Gastrocnemius medialis (tissue), 4 donors: Measurements from ENCODE around the gene DNAJC2.

Experiments
- POLR2A ChIP-seq, 2 donors: fragments of 450-650 bp; IDR thresholded peaks; one replicate each; pipeline ENCODE4 v1.6.1; 2017; ENCODE audit warnings: antibody characterized with exemption in 2 of 2, mild to moderate bottlenecking in 2 of 2, moderate library complexity in 2 of 2
- TF ChIP-seq, protein P1 (sequence below), 5 experiments: fragments of 450-650 bp in 3 of 5; fragments of 200-600 bp in 2 of 5; sonication (generic) in 2 of 5; IDR thresholded peaks in 4 of 5; conservative IDR thresholded peaks in 1 of 5; 1 replicate in 4 of 5; 2 replicates in 1 of 5; pipeline ENCODE4 v1.5.1; 2016 to 2019; ENCODE audit warnings: antibody characterized with exemption in 5 of 5, mild to moderate bottlenecking in 3 of 5, moderate library complexity in 3 of 5

DNA sequence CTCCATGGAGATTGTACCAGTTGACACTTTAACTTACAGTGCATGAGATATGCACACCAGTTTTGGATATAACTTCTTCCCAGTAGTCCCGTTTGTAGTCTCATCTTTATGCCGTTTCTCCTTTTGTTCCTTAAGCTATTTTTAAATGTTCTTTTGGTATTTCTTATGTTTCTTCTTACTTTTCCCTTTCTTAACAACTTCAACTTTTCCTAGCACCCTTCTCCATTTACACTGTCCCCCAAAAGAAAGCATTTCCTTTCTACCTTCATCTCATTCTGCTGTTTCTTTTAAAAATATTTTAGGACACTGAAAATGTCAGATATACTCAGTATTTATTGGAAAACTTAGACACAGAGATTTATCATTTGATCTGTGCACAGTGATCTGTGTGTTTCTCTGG, 4.4 kb upstream of the DNAJC2 start:
- TF ChIP-seq, protein P1, sequence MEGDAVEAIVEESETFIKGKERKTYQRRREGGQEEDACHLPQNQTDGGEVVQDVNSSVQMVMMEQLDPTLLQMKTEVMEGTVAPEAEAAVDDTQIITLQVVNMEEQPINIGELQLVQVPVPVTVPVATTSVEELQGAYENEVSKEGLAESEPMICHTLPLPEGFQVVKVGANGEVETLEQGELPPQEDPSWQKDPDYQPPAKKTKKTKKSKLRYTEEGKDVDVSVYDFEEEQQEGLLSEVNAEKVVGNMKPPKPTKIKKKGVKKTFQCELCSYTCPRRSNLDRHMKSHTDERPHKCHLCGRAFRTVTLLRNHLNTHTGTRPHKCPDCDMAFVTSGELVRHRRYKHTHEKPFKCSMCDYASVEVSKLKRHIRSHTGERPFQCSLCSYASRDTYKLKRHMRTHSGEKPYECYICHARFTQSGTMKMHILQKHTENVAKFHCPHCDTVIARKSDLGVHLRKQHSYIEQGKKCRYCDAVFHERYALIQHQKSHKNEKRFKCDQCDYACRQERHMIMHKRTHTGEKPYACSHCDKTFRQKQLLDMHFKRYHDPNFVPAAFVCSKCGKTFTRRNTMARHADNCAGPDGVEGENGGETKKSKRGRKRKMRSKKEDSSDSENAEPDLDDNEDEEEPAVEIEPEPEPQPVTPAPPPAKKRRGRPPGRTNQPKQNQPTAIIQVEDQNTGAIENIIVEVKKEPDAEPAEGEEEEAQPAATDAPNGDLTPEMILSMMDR (IDR thresholded peaks at IDR 0.05 in 4 of 5, conservative IDR thresholded peaks at IDR 0.05 in 1 of 5), result no peak
- no peak for TF ChIP-seq POLR2A (IDR thresholded peaks at IDR 0.05)
